ENCODE measurements around the gene ACTL7A. TPM values are rescaled to one million over a fixed set of nuclear protein-coding genes. Genes with fewer than 3 reads are reported as not detected.

ACTL7A gene
- total RNA-seq, 4 donors from 2014 or later: not detected

DNA sequence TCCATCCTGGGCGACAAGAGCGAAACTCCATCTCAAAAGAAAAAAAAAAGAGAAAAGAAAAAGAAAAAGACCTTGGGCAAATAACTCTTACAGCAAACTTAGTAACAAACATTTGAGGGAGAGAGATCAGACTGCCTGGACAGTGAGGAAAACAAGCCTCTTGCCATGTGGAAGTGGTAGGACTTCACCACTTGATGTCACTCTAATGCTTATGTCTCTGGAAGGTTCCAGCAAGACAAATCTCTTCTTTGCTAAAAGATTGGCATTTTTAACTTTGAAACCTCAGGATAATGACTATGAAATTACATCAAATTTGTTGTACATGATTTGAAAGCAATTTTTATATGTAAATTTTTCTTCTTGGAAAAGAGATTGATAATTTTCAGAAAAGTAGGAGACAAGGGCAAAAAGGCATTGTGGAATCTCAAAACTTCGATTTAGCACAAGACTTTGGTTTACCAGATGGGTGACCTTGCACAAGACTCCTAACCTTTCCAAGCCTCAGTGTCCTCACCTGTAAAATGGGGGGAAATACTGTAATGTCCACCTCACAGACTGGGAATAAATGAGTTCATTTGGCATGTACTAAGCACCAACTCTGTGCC lies 11.7 kb upstream of the ACTL7A start:
- Histone ChIP-seq H3K27ac (no peak overlapping the region), H3K4me3 (no peak overlapping the region), H3K27me3 (no peaks in the 10 kb centered on the region), H3K9me3 (no peaks in the 10 kb centered on the region), H3K36me3 (no peaks in the 10 kb centered on the region), H3K4me1 (no peaks in the 10 kb centered on the region)
- TF ChIP-seq, protein P1, sequence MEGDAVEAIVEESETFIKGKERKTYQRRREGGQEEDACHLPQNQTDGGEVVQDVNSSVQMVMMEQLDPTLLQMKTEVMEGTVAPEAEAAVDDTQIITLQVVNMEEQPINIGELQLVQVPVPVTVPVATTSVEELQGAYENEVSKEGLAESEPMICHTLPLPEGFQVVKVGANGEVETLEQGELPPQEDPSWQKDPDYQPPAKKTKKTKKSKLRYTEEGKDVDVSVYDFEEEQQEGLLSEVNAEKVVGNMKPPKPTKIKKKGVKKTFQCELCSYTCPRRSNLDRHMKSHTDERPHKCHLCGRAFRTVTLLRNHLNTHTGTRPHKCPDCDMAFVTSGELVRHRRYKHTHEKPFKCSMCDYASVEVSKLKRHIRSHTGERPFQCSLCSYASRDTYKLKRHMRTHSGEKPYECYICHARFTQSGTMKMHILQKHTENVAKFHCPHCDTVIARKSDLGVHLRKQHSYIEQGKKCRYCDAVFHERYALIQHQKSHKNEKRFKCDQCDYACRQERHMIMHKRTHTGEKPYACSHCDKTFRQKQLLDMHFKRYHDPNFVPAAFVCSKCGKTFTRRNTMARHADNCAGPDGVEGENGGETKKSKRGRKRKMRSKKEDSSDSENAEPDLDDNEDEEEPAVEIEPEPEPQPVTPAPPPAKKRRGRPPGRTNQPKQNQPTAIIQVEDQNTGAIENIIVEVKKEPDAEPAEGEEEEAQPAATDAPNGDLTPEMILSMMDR (IDR thresholded peaks at IDR 0.05): no peak
- no peak for TF ChIP-seq POLR2A (IDR thresholded peaks at IDR 0.05)
- intact Hi-C loops (cut with DNase I; ENCODE audit: low total_unique reads): no loop called here
- no peak for DNase-seq

- no peak for DNase-seq
- no peaks in the 10 kb centered on the region for H3K9me3 ChIP-seq
- H3K4me1 ChIP-seq: no peaks in the 10 kb centered on the region
- H3K27ac ChIP-seq: no peak overlapping the region
- no peaks in the 10 kb centered on the region for H3K36me3 ChIP-seq
- intact Hi-C loops (cut with DNase I; ENCODE audit: low total_unique reads): no loop called here
- no peak for TF ChIP-seq POLR2A (IDR thresholded peaks at IDR 0.05)
- TF ChIP-seq, protein P1 (IDR thresholded peaks at IDR 0.05): no peak
- H3K27me3 ChIP-seq: no peaks in the 10 kb centered on the region
- H3K4me3 ChIP-seq: no peak overlapping the region
Measured at GRCh38 chr9:108851138-108851537, 10.9 kb upstream of the ACTL7A start.

DNA sequence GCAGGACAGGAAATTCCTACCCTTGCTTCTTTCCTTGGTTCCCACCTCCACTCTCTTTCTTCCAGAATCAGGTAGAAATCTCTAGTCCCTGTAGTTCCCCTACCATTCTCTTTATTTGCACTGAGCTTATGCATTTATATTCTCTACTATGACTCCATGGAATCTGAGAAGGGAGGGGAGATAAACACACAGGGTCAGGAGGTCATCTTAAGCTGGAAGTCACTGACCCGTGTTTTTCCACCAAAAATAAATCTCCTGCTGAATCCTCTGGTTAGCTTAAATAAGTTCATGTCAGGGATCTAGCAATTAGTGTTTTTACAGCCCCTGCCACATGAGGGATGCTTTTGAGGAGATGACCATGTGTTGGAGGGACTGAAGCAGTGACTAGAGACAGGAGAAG lies 10.0 kb upstream of the ACTL7A start:
- intact Hi-C loops (cut with DNase I; ENCODE audit: low total_unique reads): no loop called here
- no peaks in the 10 kb centered on the region for H3K4me1 ChIP-seq

DNA sequence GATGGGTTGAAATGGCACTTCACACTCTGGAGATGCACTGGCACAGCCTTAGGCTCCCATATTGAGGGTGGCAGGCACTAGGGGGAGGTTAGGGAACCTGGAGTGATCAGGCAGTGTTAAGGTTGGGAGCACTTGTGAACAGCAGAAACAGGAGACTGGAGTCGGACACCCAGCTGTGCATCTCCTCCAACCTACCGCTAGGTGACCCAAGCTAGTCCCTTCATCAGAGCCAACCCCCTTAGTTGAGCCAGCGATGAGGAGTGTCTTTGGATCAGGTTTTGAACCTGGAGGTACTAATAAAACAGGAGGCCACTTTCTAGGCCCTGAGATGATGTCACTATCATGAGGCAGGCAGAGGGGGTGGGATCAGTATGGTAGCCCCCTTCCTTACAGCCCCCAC lies 8.0 kb upstream of the ACTL7A start:
- no peaks in the 10 kb centered on the region for H3K27me3 ChIP-seq
- no peak for DNase-seq
- intact Hi-C loops (cut with DNase I; ENCODE audit: low total_unique reads): no loop called here
- H3K4me1 ChIP-seq: no peaks in the 10 kb centered on the region
- no peak overlapping the region for H3K27ac ChIP-seq
- no peaks in the 10 kb centered on the region for H3K36me3 ChIP-seq
- no peak for TF ChIP-seq POLR2A (IDR thresholded peaks at IDR 0.05)
- TF ChIP-seq, protein P1 (IDR thresholded peaks at IDR 0.05): no peak
- no peak overlapping the region for H3K4me3 ChIP-seq
- H3K9me3 ChIP-seq: no peaks in the 10 kb centered on the region

More for the DNA sequence above, 10.0 kb upstream of the ACTL7A start:
- no peak for TF ChIP-seq POLR2A (IDR thresholded peaks at IDR 0.05)
- TF ChIP-seq, protein P1 (IDR thresholded peaks at IDR 0.05): no peak
- Histone ChIP-seq H3K27me3 (no peaks in the 10 kb centered on the region), H3K27ac (no peak overlapping the region), H3K36me3 (no peaks in the 10 kb centered on the region), H3K9me3 (no peaks in the 10 kb centered on the region), H3K4me3 (no peak overlapping the region)
- no peak for DNase-seq

- no peak for DNase-seq
- H3K27ac ChIP-seq: no peak overlapping the region
- H3K4me1 ChIP-seq: no peaks in the 10 kb centered on the region
- H3K36me3 ChIP-seq: no peaks in the 10 kb centered on the region
- no peaks in the 10 kb centered on the region for H3K9me3 ChIP-seq
- TF ChIP-seq, protein P1 (IDR thresholded peaks at IDR 0.05): no peak
- TF ChIP-seq POLR2A (IDR thresholded peaks at IDR 0.05): no peak
- no peaks in the 10 kb centered on the region for H3K27me3 ChIP-seq
- H3K4me3 ChIP-seq: no peak overlapping the region
- intact Hi-C loops (cut with DNase I; ENCODE audit: low total_unique reads): no loop called here
Measured at GRCh38 chr9:108854641-108855528, 7.2 kb upstream of the ACTL7A start.
